Mammary epithelial cell (primary cell): ENCODE measurements around the gene FH.

ENCODE experiments used
- EZH2 ChIP-seq: IDR thresholded peaks from 2 replicates; pipeline ENCODE4 v1.6.1; 2012; ENCODE audit warnings: low read length, inconsistent platforms, borderline replicate concordance
- TF ChIP-seq, protein P1 (sequence below), 2 donors: IDR thresholded peaks in 1 of 2; conservative IDR thresholded peaks in 1 of 2; 2 replicates each; pipeline ENCODE4 v1.5.1; 2011 to 2012; ENCODE audit warnings: inconsistent platforms in 2 of 2, low read length in 2 of 2, mild to moderate bottlenecking in 2 of 2, control low read depth in 1 of 2, low read depth in 1 of 2; ENCODE audit not compliant: insufficient read depth in 1 of 2; ENCODE audit errors: extremely low read depth in 1 of 2

DNA sequence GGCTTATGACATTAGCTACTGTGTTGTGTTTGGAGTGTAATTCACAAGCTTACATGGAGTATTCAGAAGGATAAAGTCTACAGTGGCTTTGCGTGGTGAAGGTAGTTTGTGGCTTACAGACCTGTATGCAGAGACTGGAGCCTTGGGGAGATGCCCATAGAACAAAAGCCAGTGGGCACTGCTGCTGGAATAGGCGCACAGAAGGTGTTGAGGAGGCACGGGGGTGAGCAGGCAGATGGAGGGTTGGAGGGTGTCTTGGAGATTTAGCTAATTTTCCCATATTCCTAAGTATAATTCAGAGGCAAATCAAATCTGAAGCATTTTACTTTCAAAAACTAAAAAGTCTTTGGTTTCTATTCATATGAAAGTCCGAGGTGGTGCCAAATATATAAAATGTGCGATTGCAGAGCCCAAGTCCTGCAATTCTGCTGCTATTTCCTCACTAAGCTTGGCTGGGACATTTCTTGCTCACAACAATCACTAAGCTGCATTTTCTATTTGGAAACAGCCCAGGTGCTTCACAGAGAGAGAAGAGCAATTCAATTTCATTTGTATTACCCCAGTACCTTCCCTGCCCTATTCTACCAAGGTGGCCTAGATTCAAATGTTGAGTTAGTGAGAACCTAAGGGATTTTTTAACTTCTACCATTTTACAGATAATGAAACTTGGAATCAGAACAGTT is 48.5 kb downstream of the FH start:
- TF ChIP-seq EZH2: no peak
- TF ChIP-seq, protein P1, sequence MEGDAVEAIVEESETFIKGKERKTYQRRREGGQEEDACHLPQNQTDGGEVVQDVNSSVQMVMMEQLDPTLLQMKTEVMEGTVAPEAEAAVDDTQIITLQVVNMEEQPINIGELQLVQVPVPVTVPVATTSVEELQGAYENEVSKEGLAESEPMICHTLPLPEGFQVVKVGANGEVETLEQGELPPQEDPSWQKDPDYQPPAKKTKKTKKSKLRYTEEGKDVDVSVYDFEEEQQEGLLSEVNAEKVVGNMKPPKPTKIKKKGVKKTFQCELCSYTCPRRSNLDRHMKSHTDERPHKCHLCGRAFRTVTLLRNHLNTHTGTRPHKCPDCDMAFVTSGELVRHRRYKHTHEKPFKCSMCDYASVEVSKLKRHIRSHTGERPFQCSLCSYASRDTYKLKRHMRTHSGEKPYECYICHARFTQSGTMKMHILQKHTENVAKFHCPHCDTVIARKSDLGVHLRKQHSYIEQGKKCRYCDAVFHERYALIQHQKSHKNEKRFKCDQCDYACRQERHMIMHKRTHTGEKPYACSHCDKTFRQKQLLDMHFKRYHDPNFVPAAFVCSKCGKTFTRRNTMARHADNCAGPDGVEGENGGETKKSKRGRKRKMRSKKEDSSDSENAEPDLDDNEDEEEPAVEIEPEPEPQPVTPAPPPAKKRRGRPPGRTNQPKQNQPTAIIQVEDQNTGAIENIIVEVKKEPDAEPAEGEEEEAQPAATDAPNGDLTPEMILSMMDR (conservative IDR thresholded peaks at IDR 0.05 in 1 of 2, IDR thresholded peaks at IDR 0.05 in 1 of 2; ENCODE audit: extremely low read depth in 1 of 2, insufficient read depth in 1 of 2, low read depth in 1 of 2, low read length in 2 of 2): no peak
